ENCODE data around the gene TMEM272. TPM values are rescaled to one million over a fixed set of nuclear protein-coding genes. Genes with fewer than 3 reads are reported as not detected.

TMEM272 gene
- total and polyA plus RNA-seq, 9 donors, result 0.08 to 0.50 (median 0.15) TPM

- no peak for DNase-seq
- 75% methylated on average over 2 of the region's 11 CpGs for WGBS (ENCODE audit: insufficient coverage)
- H3K4me1 ChIP-seq (ENCODE audit: control insufficient read depth, insufficient read depth, low read length), result no peaks in the 10 kb centered on the region
- H3K27me3 ChIP-seq (ENCODE audit: control insufficient read depth, insufficient read depth, low read length), result no peaks in the 10 kb centered on the region
- no peaks in the 10 kb centered on the region for H3K9me3 ChIP-seq (replicated peaks; ENCODE audit: control insufficient read depth, low read depth, low read length)
- H3K36me3 ChIP-seq (ENCODE audit: control insufficient read depth, insufficient read depth, low read length), result peaks cover 27% of the 10 kb centered on the region
- H3K27ac ChIP-seq (ENCODE audit: low read length), result no peak overlapping the region
- H3K4me3 ChIP-seq (ENCODE audit: low read length), result no peak overlapping the region
These were observed 74.1 kb downstream of the TMEM272 start for GRCh38 chr13:51770681-51771417.

- Histone ChIP-seq H3K27me3 (ENCODE audit: control insufficient read depth, insufficient read depth, low read length) (no peaks in the 10 kb centered on the region), H3K4me1 (ENCODE audit: control insufficient read depth, insufficient read depth, low read length) (no peaks in the 10 kb centered on the region), H3K9me3 (replicated peaks; ENCODE audit: control insufficient read depth, low read depth, low read length) (no peaks in the 10 kb centered on the region), H3K4me3 (ENCODE audit: low read length) (no peak overlapping the region), H3K36me3 (ENCODE audit: control insufficient read depth, insufficient read depth, low read length) (peaks cover 29% of the 10 kb centered on the region), H3K27ac (ENCODE audit: low read length) (no peak overlapping the region)
- WGBS (ENCODE audit: insufficient coverage), result no CpG with 5 or more reads among the region's 6 CpGs
- no peak for DNase-seq
These were observed 74.8 kb downstream of the TMEM272 start for GRCh38 chr13:51770160-51770559.

- Histone ChIP-seq H3K27ac (ENCODE audit: low read length) (no peak overlapping the region), H3K36me3 (ENCODE audit: control insufficient read depth, insufficient read depth, low read length) (peaks cover 30% of the 10 kb centered on the region), H3K4me1 (ENCODE audit: control insufficient read depth, insufficient read depth, low read length) (peaks cover 4% of the 10 kb centered on the region), H3K4me3 (ENCODE audit: low read length) (no peak overlapping the region), H3K9me3 (replicated peaks; ENCODE audit: control insufficient read depth, low read depth, low read length) (no peaks in the 10 kb centered on the region), H3K27me3 (ENCODE audit: control insufficient read depth, insufficient read depth, low read length) (no peaks in the 10 kb centered on the region)
- WGBS (ENCODE audit: insufficient coverage), result 83% methylated on average over 2 of the region's 11 CpGs
- DNase-seq, result no peak
These were observed 75.4 kb downstream of the TMEM272 start for GRCh38 chr13:51769455-51770127.

- Histone ChIP-seq H3K36me3 (ENCODE audit: control insufficient read depth, insufficient read depth, low read length) (peaks cover 30% of the 10 kb centered on the region), H3K27me3 (ENCODE audit: control insufficient read depth, insufficient read depth, low read length) (no peaks in the 10 kb centered on the region), H3K9me3 (replicated peaks; ENCODE audit: control insufficient read depth, low read depth, low read length) (no peaks in the 10 kb centered on the region), H3K4me3 (ENCODE audit: low read length) (no peak overlapping the region), H3K27ac (ENCODE audit: low read length) (no peak overlapping the region), H3K4me1 (ENCODE audit: control insufficient read depth, insufficient read depth, low read length) (peaks cover 10% of the 10 kb centered on the region)
- 79% methylated on average over 15 of the region's 19 CpGs for WGBS (ENCODE audit: insufficient coverage)
- DNase-seq, result no peak
These were observed 76.0 kb downstream of the TMEM272 start for GRCh38 chr13:51768976-51769375.

- Histone ChIP-seq H3K4me3 (ENCODE audit: low read length) (no peak overlapping the region), H3K27ac (ENCODE audit: low read length) (no peak overlapping the region), H3K9me3 (replicated peaks; ENCODE audit: control insufficient read depth, low read depth, low read length) (no peaks in the 10 kb centered on the region), H3K27me3 (ENCODE audit: control insufficient read depth, insufficient read depth, low read length) (no peaks in the 10 kb centered on the region), H3K36me3 (ENCODE audit: control insufficient read depth, insufficient read depth, low read length) (peaks cover 28% of the 10 kb centered on the region), H3K4me1 (ENCODE audit: control insufficient read depth, insufficient read depth, low read length) (peaks cover 11% of the 10 kb centered on the region)
- WGBS (ENCODE audit: insufficient coverage), result 57% methylated on average over 15 of the region's 15 CpGs
- DNase-seq, result no peak
These were observed 76.5 kb downstream of the TMEM272 start for GRCh38 chr13:51768378-51768921.

- WGBS (ENCODE audit: insufficient coverage), result 79% methylated on average over 6 of the region's 8 CpGs
- Histone ChIP-seq H3K9me3 (replicated peaks; ENCODE audit: control insufficient read depth, low read depth, low read length) (no peaks in the 10 kb centered on the region), H3K27me3 (ENCODE audit: control insufficient read depth, insufficient read depth, low read length) (no peaks in the 10 kb centered on the region), H3K27ac (ENCODE audit: low read length) (no peak overlapping the region), H3K4me3 (ENCODE audit: low read length) (no peak overlapping the region), H3K36me3 (ENCODE audit: control insufficient read depth, insufficient read depth, low read length) (peaks cover 26% of the 10 kb centered on the region), H3K4me1 (ENCODE audit: control insufficient read depth, insufficient read depth, low read length) (peaks cover 11% of the 10 kb centered on the region)
- DNase-seq, result no peak
These were observed 77.9 kb downstream of the TMEM272 start for GRCh38 chr13:51767100-51767499.

- WGBS (ENCODE audit: insufficient coverage), result 83% methylated on average over 2 of the region's 4 CpGs
- DNase-seq, result no peak
- Histone ChIP-seq H3K27ac (ENCODE audit: low read length) (no peak overlapping the region), H3K36me3 (ENCODE audit: control insufficient read depth, insufficient read depth, low read length) (peaks cover 22% of the 10 kb centered on the region), H3K27me3 (ENCODE audit: control insufficient read depth, insufficient read depth, low read length) (no peaks in the 10 kb centered on the region), H3K4me1 (ENCODE audit: control insufficient read depth, insufficient read depth, low read length) (peaks cover 11% of the 10 kb centered on the region), H3K9me3 (replicated peaks; ENCODE audit: control insufficient read depth, low read depth, low read length) (no peaks in the 10 kb centered on the region), H3K4me3 (ENCODE audit: low read length) (no peak overlapping the region)
These were observed 79.8 kb downstream of the TMEM272 start for GRCh38 chr13:51765142-51765515.

- no peak overlapping the region for H3K4me3 ChIP-seq (ENCODE audit: low read length)
- peak; percentile 78 for DNase-seq
These were observed 80.5 kb downstream of the TMEM272 start for GRCh38 chr13:51764184-51765141.

GRCh38 chr13:51763486-51763885 is 81.5 kb downstream of the TMEM272 start:
- H3K4me3 ChIP-seq (ENCODE audit: low read length), result no peak overlapping the region
- no peaks in the 10 kb centered on the region for H3K27me3 ChIP-seq (ENCODE audit: control insufficient read depth, insufficient read depth, low read length)
- H3K4me1 ChIP-seq (ENCODE audit: control insufficient read depth, insufficient read depth, low read length), result peaks cover 11% of the 10 kb centered on the region
- H3K27ac ChIP-seq (ENCODE audit: low read length), result no peak overlapping the region
- no peaks in the 10 kb centered on the region for H3K9me3 ChIP-seq (replicated peaks; ENCODE audit: control insufficient read depth, low read depth, low read length)
- peaks cover 19% of the 10 kb centered on the region for H3K36me3 ChIP-seq (ENCODE audit: control insufficient read depth, insufficient read depth, low read length)
- DNase-seq, result no peak
- WGBS (ENCODE audit: insufficient coverage), result no CpG with 5 or more reads among the region's 2 CpGs

More at GRCh38 chr13:51764184-51765141, 80.5 kb downstream of the TMEM272 start:
- no peaks in the 10 kb centered on the region for H3K9me3 ChIP-seq (replicated peaks; ENCODE audit: control insufficient read depth, low read depth, low read length)
- peaks cover 11% of the 10 kb centered on the region for H3K4me1 ChIP-seq (ENCODE audit: control insufficient read depth, insufficient read depth, low read length)
- H3K27me3 ChIP-seq (ENCODE audit: control insufficient read depth, insufficient read depth, low read length), result no peaks in the 10 kb centered on the region
- peak overlapping the region; percentile 74 for H3K27ac ChIP-seq (ENCODE audit: low read length)
- H3K36me3 ChIP-seq (ENCODE audit: control insufficient read depth, insufficient read depth, low read length), result peaks cover 19% of the 10 kb centered on the region
- 50% methylated on average over 9 of the region's 12 CpGs for WGBS (ENCODE audit: insufficient coverage)
